Suprapubic skin (tissue), 4 donors: ENCODE measurements around the gene MDN1. TPM values are rescaled to one million over a fixed set of nuclear protein-coding genes. Genes with fewer than 3 reads are reported as not detected.
"Not testable (repeated sequence)": the region's sequence is repeated elsewhere in the genome, so short reads cannot be mapped to it uniquely, and the experiment has no call there.

Experiments
- DNase-seq, 2 donors: peaks; one replicate each; pipeline ENCODE4 v3.0.0-alpha.2; 2019; ENCODE audit warnings: low spot score in 2 of 2
- H3K27ac ChIP-seq: fragments of 200-600 bp; sonication (generic); one replicate; pipeline ENCODE4 v1.5.1; 2019
- H3K27me3 ChIP-seq: fragments of 200-600 bp; sonication (generic); one replicate; pipeline ENCODE4 v1.5.1; 2019
- H3K36me3 ChIP-seq: fragments of 200-600 bp; sonication (generic); one replicate; pipeline ENCODE4 v1.5.1; 2019
- H3K4me1 ChIP-seq: fragments of 200-600 bp; sonication (generic); one replicate; pipeline ENCODE4 v1.5.1; 2019
- H3K4me3 ChIP-seq: fragments of 200-600 bp; sonication (generic); one replicate; pipeline ENCODE4 v1.5.1; 2019; ENCODE audit warnings: mild to moderate bottlenecking
- H3K9me3 ChIP-seq: fragments of 200-600 bp; sonication (generic); one replicate; pipeline ENCODE4 v1.5.1; 2019
- CTCF ChIP-seq, 2 donors: fragments of 200-600 bp in 1 of 2; fragments of 450-650 bp in 1 of 2; sonication (generic) in 1 of 2; IDR thresholded peaks; one replicate each; pipeline ENCODE4 v1.5.1; 2016 to 2019; ENCODE audit warnings: antibody characterized with exemption in 2 of 2, mild to moderate bottlenecking in 1 of 2, moderate library complexity in 1 of 2
- EP300 ChIP-seq: sonication (generic); formaldehyde crosslinking; IDR thresholded peaks from one replicate; pipeline ENCODE4 v1.6.1; 2017; ENCODE audit warnings: antibody characterized with exemption
- POLR2A ChIP-seq, 2 donors: fragments of 450-650 bp; IDR thresholded peaks; one replicate each; pipeline ENCODE4 v1.6.1; 2017; ENCODE audit warnings: antibody characterized with exemption in 2 of 2, mild to moderate bottlenecking in 2 of 2, moderate library complexity in 2 of 2
- POLR2AphosphoS5 ChIP-seq, 3 donors: sonication (generic); formaldehyde crosslinking; IDR thresholded peaks; one replicate each; pipeline ENCODE4 v1.6.1; 2017; ENCODE audit warnings: antibody characterized with exemption in 3 of 3
- WGBS: methylation state at CpG from one replicate; pipeline ENCODE4 v1.1.5; 2018; 5-methylcytosine and 5-hydroxymethylcytosine counted together
- total RNA-seq, 4 donors: library from RNA; depleted of rRNA; stranded (reverse); fragments of >200 nt; gene quantifications; one replicate each; pipeline ENCODE4 v1.1.0, GENCODE V29; 2016

Gene MDN1
- total RNA-seq, 4 donors from 2014 or later = 33.1 to 70.4 (median 44.5) TPM

- H3K36me3 ChIP-seq = peaks cover 11% of the 10 kb centered on the region
- no peaks in the 10 kb centered on the region for H3K9me3 ChIP-seq
- peak within 1 kb of the TSS; percentile 99 for H3K4me3 ChIP-seq
- DNase-seq = peak; percentile 98
- peak within 1 kb of the TSS; percentile 88 for H3K27ac ChIP-seq
- no peaks in the 10 kb centered on the region for H3K27me3 ChIP-seq
- WGBS = 0% methylated on average over 19 of the region's 41 CpGs
- TF ChIP-seq CTCF (IDR thresholded peaks at IDR 0.05) (no peak), POLR2A (IDR thresholded peaks at IDR 0.05) (peak in 1 of 2 donors; percentile 44), EP300 (no peak), POLR2AphosphoS5 (IDR thresholded peaks at IDR 0.05) (no peak)
- H3K4me1 ChIP-seq = peaks cover 19% of the 10 kb centered on the region
These were observed 10.0 kb upstream of the MDN1 start, which contains the start of gene CASP8AP2 for GRCh38 chr6:89829472-89830169. Gene CASP8AP2, plus strand, starts transcription at chr6:89829880.

- H3K4me3 ChIP-seq = peak overlapping the region; percentile 99
- 3% methylated on average over 18 of the region's 18 CpGs for WGBS
- TF ChIP-seq CTCF (IDR thresholded peaks at IDR 0.05) (no peak), EP300 (no peak), POLR2A (IDR thresholded peaks at IDR 0.05) (no peak), POLR2AphosphoS5 (IDR thresholded peaks at IDR 0.05) (no peak)
- H3K4me1 ChIP-seq = peaks cover 19% of the 10 kb centered on the region
- no peak for DNase-seq
- H3K36me3 ChIP-seq = peaks cover 11% of the 10 kb centered on the region
- H3K27ac ChIP-seq = peak overlapping the region; percentile 88
- H3K9me3 ChIP-seq = no peaks in the 10 kb centered on the region
- no peaks in the 10 kb centered on the region for H3K27me3 ChIP-seq
These were observed 9.4 kb upstream of the MDN1 start for GRCh38 chr6:89828988-89829471.

GRCh38 chr6:89828475-89828987, 8.9 kb upstream of the MDN1 start:
- H3K27ac ChIP-seq = peak overlapping the region; percentile 88
- not testable (repeated sequence) for H3K27me3 ChIP-seq, DNase-seq, H3K9me3 ChIP-seq
- H3K4me1 ChIP-seq = peaks cover 19% of the 10 kb centered on the region
- peaks cover 11% of the 10 kb centered on the region for H3K36me3 ChIP-seq
- 62% methylated on average over 13 of the region's 13 CpGs for WGBS
- peak overlapping the region; percentile 99 for H3K4me3 ChIP-seq

GRCh38 chr6:89826029-89826528, 6.5 kb upstream of the MDN1 start:
- TF ChIP-seq CTCF (IDR thresholded peaks at IDR 0.05) = no peak
- no peak for TF ChIP-seq EP300
- Histone ChIP-seq H3K9me3 (no peaks in the 10 kb centered on the region), H3K27me3 (no peaks in the 10 kb centered on the region), H3K36me3 (no peaks in the 10 kb centered on the region), H3K4me1 (peaks cover 18% of the 10 kb centered on the region), H3K27ac (no peak overlapping the region), H3K4me3 (no peak overlapping the region)
- 84% methylated on average over 6 of the region's 6 CpGs for WGBS
- DNase-seq = no peak

GRCh38 chr6:89818977-89819335, 638 bp downstream of the MDN1 start:
- no peak for DNase-seq
- peak overlapping the region; percentile 88 for H3K4me3 ChIP-seq
- no peaks in the 10 kb centered on the region for H3K9me3 ChIP-seq
- TF ChIP-seq POLR2AphosphoS5 (IDR thresholded peaks at IDR 0.05) = no peak
- no peak for TF ChIP-seq POLR2A (IDR thresholded peaks at IDR 0.05)
- TF ChIP-seq CTCF (IDR thresholded peaks at IDR 0.05) = no peak
- TF ChIP-seq EP300 = no peak
- H3K4me1 ChIP-seq = peaks cover 26% of the 10 kb centered on the region
- peak overlapping the region; percentile 93 for H3K27ac ChIP-seq
- WGBS = 0% methylated on average over 10 of the region's 14 CpGs
- no peaks in the 10 kb centered on the region for H3K36me3 ChIP-seq
- H3K27me3 ChIP-seq = no peaks in the 10 kb centered on the region
